ENCODE measurements around the gene TMCO4.
"Not testable (repeated sequence)": the region's sequence is repeated elsewhere in the genome, so short reads cannot be mapped to it uniquely, and the experiment has no call there.

Gene TMCO4

DNA sequence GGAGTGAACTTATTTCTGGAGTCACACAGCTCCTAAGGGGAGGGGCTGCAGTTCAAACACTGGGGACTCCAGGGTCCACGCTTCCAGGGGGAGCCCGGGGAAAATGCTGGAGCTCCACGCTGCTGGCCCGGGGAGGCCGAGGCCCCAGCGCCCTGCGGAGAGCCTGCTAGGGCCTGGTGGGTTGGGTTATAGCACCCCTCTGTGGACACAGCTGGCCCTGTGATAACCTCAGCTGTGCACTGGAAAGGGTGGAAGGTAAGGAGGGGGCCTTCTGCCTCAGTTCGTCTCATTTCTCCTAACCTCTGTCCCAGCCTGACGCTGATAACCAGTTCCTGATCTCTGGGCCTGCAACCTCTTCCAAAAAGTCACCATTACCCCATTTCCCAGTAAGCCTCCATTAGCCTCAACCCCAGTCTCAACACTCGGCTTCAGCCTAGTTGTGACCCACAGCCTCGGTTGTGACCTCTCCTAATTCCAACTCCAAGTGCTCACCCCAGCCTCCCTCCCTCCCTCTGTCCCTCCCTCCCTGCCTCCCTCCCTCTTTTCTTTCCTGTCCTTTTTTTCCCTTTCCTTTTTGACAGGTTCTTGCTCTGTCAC, 148.5 kb downstream of the TMCO4 start:
- peak; percentile 46 for DNase-seq

- DNase-seq, result no peak
Observed at GRCh38 chr1:19650416-19651140, 149.1 kb downstream of the TMCO4 start.

DNA sequence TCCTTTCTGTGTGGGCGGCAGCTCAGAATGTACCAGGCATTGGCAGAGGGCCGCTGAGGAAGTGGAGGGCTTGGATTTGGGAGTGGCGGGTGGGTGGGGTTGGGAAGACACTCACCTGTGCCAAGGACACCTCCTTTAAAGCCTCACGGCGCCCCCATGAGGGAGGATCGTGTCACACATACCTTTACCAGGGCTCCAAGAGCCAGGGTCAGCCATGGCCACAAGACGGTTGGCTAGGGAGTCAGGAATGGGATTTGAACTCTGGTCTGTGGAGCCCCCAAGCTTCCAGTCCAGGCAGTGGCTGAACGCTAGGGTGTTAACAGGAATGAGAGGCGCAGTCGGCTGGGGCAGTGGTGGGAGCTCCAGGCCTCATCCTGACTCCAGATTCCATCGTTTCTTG, 151.0 kb downstream of the TMCO4 start:
- no peak for DNase-seq

DNA sequence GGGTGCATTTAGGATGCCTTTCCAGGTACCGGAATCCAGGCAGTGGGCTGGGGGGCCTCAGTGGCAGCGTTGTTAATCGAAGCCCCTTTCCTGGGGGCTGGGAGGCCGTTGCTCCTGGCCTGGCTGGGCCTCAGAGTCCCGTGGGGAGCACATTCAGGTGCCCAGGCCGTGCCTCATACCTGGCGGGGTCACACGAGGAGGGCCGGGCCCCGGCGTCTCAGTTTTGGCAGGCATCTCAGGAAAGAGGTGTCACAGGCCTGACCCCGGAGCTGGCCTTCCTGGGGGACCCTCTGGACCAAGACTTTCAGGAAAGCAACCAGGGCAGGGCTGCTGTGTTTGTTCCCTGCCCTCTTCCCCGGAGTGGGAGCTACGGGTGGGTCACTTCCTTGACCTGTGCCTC, 151.5 kb downstream of the TMCO4 start:
- no peak for DNase-seq

DNA sequence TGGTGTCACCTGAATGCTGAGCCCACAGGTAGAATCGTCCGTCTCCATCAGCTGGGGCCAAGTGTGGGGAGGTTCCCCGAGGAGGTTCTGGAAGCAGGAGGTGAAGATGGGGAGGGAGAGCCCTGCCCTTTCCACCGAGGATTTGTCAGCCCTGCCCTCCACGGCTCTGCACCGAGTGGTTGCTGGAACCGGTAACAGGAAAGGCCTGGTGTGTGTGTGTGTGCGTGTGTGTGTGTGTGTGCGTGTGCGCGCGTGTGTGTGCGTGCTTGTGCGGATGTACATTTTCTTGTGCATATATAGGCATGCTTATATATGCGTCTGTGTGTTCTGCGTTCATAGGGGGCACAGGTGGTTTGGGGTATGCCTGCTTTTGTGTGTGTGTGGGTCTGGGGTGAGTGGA, 152.1 kb downstream of the TMCO4 start:
- DNase-seq, result no peak

GRCh38 chr1:19646377-19647319, 153.1 kb downstream of the TMCO4 start:
- peak; percentile 19 for DNase-seq

DNA sequence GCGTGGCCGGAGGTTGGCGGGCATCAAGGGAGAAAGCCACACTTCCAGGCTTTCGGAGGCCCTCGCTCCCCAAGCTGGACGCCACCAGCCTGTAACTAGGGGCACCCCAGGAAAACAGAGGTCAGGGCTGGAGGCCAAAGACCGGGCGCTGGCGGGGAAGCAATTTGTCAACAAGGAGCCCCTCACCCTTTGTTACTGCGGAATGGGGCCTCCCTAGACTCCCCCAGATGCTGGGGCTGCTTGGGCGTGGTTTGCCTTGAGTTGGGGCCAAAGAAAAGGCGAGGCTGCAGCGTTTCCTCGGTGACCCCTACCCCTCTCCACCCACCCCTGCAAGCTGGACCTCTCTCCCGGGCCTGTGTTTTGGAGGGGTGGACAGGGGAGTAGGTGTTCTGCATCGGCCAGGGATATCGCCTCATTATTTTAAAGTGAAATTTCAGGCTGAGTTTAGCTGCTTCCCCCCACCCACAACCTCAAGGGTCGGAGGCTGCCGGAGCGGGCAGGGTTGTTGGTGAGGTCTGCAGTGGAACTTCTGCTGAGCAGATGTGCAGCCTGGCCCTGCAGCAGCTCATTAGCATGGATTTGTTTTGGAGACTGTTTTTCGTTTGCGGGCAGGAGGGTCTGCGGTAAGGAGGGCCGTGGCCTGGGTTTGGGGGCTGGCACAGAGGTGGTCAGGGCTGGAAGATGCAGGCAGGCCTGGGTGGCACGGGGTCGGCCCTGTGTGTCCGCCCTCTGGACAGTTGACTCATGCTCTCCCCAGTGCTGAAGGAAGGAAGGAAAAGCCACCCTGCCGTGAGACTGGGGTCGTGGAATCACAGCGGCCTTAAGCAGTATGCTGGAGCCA, 154.1 kb downstream of the TMCO4 start:
- no peak for DNase-seq

DNA sequence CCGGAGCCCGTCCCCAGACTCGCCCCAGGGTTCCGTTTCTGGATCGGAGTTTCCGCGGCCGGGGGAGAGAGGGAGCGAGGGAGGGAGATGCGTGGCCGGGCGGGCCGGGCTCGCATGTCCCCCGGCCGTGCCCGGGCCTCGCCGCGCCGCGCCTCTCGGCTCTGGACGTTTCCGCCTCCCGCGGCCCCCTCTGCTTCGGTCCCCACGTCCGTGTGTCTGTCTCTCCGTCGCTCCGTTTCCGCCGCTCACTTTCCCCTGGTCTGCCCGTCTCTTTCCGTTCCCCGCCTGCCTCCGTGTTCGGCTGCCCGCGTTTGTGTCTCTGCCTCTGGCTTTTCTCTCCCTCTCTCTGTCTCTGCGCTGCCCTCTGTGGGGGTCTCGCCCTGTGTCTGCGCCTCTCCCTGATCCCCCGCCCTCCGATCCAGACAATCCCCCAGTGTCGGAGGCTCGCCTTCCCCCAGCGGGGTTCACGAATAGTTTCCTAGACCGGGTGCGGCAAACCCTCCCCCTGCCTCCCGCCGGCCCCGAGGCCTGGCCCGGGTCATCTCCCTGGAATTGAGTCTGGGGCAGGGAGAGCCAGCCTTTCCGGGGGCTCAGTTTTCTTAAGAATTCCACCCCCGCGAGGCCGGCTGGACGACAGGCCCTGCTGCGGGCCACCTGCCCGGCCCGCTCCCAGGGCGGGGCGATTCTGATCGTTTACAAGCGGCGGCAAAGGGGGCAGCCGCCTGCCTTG, 154.9 kb downstream of the TMCO4 start:
- DNase-seq, result no peak

DNA sequence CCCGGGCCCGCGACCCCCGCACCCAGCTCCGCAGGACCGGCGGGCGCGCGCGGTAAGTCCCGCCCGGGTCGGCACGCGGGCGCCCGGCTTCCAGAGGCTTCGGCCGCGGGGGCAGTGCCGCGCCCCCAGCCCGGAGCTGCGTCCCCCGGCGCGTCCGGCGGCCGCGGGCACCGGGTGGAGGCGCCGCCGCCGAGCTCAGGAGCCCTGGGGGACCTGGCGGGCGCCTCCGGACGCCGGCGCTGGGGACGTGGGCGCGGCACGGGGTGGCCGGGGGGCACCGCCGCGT, 155.4 kb downstream of the TMCO4 start:
- DNase-seq, result no peak

GRCh38 chr1:19643602-19644394, 155.9 kb downstream of the TMCO4 start, which contains the start of gene NBL1:
Gene NBL1 (plus strand): TSS chr1:19644311. CDS start chr1:19655031, 10,720 bp downstream.
- no peak for DNase-seq

- DNase-seq, result no peak
Observed at GRCh38 chr1:19643121-19643520, 156.6 kb downstream of the TMCO4 start.

DNA sequence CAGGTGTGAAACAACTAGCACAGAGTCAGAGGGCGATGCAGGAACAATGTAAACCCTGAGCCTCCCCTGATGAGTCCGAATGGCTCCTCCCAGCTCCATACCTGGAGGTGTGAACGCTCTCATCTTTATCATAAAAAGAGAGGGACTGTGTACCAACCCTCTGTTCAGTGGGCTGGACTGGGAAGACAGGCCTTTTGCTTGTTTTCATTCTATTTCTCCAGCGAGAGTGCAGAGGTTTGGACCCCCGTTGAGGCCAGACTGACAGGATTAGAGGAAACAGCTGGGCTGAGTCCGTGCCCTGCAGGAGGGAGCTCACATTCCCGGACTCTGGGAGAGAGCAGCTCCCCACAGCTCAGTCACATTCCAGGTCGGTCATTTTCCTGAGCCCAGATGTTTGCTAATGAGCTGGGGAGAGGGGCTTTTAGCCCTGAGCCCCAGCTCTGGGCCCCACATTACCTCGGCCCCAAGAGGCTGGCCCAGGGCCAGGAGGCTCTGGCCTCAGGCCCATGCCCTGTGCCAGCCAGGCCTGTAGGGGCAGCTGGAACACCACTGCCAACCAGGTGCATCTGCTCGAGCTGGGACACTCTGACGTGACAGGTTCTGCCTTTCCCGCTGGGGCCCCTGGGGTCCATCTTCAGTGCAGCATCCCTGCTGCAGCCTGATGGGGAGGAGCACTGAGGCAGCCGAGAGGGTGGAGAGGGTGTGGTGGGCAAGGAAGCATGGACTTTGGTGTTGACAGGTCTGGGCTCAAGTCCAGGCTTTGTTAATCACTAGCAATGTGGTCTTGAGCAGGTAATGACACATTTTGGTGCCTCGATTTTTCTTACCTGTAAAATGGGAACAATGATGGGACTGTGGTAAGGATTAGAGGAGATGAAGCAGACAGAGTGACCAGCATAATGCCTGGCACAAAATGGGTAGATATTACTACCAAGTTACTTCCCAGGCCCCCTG, 159.1 kb downstream of the TMCO4 start:
- no peak for DNase-seq

GRCh38 chr1:19639999-19640362, 159.7 kb downstream of the TMCO4 start:
- no peak for DNase-seq

- not testable (repeated sequence) for DNase-seq
Observed at GRCh38 chr1:19639228-19639627, 160.5 kb downstream of the TMCO4 start.

GRCh38 chr1:19637606-19638005, 162.1 kb downstream of the TMCO4 start:
- no peak for DNase-seq

GRCh38 chr1:19636749-19637148, 163.0 kb downstream of the TMCO4 start:
- not testable (repeated sequence) for DNase-seq

DNA sequence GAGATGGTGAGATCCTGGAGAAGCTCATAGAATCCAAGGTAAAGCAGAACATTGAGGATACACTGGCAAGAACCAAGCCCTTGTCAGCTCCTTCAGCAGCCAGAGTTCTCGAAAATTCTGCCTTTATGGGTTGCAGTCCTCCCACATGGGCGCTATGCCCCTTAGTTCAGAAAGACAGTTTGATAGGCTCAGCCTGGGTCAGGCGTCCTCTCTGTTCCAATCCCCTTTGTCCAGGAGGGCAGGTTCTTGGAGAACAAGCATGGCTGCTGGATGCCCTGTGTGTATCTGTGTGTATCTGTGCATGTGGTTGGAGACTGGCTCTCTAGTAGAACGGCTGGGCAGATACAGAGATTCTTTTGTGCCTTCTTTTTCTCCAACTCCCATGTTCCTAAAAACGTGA, 163.7 kb downstream of the TMCO4 start:
- DNase-seq, result no peak

DNA sequence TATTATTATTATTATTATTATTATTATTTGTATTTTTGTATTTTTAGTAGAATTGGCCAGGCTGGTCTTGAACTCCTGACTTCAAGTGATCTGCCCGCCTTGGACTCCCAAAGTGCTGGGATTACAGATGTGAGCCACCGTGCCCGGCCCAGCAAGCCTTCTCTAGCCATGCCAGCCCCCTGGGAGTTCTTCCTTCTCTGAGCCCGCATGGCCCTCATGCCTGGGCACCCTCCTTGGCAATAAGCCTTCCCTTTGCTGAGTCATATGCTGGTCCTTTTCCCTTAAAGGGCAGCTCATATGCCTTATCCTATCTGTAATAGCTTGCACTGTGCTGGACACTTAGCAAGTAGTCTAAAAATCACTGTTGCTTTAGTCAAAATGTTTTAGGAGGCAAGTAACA, 164.1 kb downstream of the TMCO4 start:
- no peak for DNase-seq

- not testable (repeated sequence) for DNase-seq
Observed at GRCh38 chr1:19635064-19635463, 164.7 kb downstream of the TMCO4 start.

DNA sequence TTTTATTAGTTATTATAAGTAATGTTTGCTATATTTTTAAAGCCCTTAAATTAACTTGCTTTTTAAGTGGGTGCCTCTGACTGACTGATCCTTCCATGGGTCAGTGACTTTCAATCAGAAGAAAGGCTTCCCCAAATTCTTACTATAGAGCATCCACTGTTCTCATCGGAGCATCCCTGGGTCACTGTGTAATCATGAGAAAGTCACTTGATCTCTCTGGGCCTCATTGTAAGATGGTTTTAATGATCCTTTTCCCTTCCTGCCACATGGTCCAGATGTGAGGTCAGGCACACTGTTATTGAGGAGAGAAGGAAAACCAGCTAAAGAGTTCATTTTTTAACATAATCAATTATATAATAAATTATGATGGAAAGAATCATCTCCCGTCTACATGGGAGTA, 166.6 kb downstream of the TMCO4 start:
- no peak for DNase-seq
